Measurements from ENCODE around the gene FDXACB1. TPM values are rescaled to one million over a fixed set of nuclear protein-coding genes. Genes with fewer than 3 reads are reported as not detected.

Gene FDXACB1
- total RNA-seq, 4 donors from 2014 or later, result 1.1 to 2.3 (median 1.9) TPM

DNA sequence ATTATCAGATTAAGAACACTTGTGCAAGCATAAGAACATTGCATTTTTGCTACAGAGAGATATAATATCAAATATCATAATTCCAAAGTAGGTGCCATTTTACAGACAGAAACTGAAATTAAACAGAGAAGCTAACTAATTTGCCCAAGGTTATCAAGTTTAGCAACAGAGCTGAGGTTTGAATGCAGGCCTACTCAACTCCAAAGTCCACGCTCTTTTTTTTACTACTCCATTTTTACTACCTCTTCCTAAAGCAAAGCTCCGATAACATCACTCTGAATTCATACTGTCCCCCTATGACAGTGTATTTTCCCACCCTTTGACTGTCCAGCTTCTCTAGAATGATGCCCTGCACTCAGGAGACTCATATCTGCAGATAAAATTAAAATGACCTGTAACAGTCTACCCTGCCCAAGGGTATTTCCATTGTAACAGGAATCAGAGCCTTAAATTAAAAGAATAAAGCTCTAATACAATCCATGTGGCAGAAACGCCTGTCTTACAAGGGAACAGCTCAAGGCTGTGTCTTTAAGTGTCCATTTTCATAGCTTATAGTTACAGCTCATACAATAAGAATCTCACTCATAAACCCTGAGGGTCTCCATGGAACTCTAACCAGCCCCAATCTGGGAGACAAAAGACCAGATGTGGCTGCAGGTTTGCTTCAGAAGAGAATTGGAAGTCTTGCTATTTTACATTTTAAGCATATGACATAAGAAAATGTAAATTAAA is 44.4 kb downstream of the FDXACB1 start:
- TF ChIP-seq, protein P1, sequence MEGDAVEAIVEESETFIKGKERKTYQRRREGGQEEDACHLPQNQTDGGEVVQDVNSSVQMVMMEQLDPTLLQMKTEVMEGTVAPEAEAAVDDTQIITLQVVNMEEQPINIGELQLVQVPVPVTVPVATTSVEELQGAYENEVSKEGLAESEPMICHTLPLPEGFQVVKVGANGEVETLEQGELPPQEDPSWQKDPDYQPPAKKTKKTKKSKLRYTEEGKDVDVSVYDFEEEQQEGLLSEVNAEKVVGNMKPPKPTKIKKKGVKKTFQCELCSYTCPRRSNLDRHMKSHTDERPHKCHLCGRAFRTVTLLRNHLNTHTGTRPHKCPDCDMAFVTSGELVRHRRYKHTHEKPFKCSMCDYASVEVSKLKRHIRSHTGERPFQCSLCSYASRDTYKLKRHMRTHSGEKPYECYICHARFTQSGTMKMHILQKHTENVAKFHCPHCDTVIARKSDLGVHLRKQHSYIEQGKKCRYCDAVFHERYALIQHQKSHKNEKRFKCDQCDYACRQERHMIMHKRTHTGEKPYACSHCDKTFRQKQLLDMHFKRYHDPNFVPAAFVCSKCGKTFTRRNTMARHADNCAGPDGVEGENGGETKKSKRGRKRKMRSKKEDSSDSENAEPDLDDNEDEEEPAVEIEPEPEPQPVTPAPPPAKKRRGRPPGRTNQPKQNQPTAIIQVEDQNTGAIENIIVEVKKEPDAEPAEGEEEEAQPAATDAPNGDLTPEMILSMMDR (IDR thresholded peaks at IDR 0.05; ENCODE audit: low read depth), result no peak

DNA sequence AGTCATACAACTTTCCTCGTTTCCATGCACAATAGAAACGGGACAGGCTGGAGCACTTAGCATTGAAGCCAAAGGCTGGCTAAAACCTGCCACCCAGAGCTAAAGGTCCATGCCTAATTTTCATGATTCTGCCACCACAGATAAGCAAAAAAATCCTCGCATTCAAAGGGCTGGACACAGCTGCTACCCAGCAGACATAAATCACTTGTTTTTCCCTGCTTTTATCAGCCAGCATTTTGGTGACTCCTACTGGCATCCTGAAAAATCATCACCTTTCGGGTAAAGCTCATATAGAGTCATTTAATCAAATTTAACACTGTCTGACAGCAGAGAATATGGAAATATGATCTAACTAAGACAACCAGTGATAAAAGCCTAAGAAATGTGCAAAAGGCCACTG is 45.4 kb downstream of the FDXACB1 start:
- TF ChIP-seq, protein P1 (IDR thresholded peaks at IDR 0.05; ENCODE audit: low read depth), result no peak

DNA sequence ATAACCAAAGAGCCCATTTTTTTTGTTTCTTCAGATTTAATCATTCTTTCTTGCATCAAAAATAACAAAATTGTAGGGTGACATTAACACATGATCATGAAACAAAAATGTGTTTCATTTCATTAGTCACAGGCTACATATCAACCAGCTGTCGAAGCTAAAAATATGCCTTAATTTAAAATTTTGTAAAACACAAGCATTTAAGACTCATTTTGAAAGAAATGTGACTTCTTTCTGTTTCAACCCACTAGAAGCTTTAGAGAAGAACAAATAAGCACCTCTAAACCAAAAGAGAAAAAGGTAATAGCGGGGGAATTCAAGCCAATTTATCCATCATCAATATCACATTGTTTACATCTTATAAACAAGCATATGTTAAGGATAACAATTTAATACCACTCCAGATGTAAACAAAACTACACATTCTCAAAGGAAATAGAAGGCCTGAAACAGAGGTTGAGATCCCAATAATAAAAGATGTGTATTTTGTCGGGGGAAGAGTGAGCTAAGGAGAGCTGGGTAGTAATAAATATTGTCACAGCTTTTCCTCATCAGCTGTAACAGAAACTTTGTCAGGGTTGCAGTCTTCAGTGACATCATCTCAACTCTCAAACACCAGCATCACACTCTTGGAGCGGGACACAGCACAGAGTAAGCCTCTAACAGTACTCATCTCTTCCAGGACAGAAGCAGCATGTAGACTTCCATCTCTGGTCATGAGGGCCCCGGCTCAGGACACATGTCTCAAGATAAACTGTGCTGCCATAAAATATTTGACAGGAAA is 49.6 kb downstream of the FDXACB1 start:
- TF ChIP-seq, protein P1 (IDR thresholded peaks at IDR 0.05; ENCODE audit: low read depth), result no peak

DNA sequence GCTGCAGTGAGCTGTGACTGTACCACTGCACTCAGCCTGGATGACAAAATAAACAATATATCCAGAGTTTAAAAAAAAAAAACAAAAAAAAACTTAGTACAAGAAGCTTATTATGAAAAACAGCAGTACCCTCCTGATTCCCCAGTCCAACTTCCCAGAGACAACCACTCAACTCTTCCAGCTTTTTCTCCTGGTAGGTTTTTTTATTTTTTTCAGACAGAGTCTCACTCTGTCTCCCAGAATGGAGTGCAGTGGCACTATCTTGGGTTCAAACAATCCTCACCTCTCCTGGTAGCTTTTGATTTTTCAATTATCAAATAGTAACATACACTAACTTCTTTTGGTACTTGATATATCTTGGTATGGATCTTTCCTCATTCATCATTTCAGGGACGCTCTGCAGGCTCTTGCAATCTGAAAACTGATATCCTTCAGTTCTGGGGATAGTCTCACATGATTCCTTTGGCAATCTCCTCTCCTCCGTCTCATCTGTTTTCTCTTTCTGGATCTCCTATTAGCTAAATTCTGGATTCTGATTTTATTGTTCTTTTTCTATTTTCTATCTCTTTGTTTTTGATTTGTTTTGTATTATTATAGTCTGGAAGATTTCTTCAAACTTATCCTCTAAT is 52.5 kb downstream of the FDXACB1 start:
- TF ChIP-seq, protein P1 (IDR thresholded peaks at IDR 0.05; ENCODE audit: low read depth), result no peak

Small RNAs within 50 kb of the gene (small RNA-seq; reads per million reads assigned to genes)
- gene C11orf52, result not detected
- not detected for gene GNG5P3
- not detected for gene RNA5SP351
- not detected for gene RPL37AP8

Other genes with a start within 250 kb of the FDXACB1 start
- gene PPP2R1B, start 112.8 kb downstream of the FDXACB1 start, total RNA-seq, result 100 to 1,000 TPM in 1 of 4 donors, 10 to 100 TPM in 3; 35.8 to 146 (median 67.8) TPM
- gene ALG9, start 7.6 kb downstream of the FDXACB1 start, total RNA-seq, result 10 to 100 TPM; 29.3 to 75.5 (median 49.0) TPM
- gene CFAP68, start 376 bp upstream of the FDXACB1 start, total RNA-seq, result 10 to 100 TPM; 19.4 to 30.9 (median 24.6) TPM
- 1,000 to 10,000 TPM in 1 of 4 donors, 100 to 1,000 TPM in 3; 295 to 1,416 (median 399) TPM for gene CRYAB, start 32.6 kb upstream of the FDXACB1 start, total RNA-seq
- 1 to 10 TPM; 1.4 to 3.6 (median 2.4) TPM for gene HSPB2, start 33.6 kb upstream of the FDXACB1 start, total RNA-seq
- gene C11orf52, start 39.7 kb upstream of the FDXACB1 start, total RNA-seq, result 1 to 10 TPM in 3 of 4 donors, not detected in 1; 3.5 to 7.5 (median 4.1) TPM
- gene DIXDC1, start 58.2 kb upstream of the FDXACB1 start, total RNA-seq, result 10 to 100 TPM; 29.6 to 71.8 (median 56.5) TPM
- gene DLAT, start 146.2 kb upstream of the FDXACB1 start, total RNA-seq, result 10 to 100 TPM; 24.1 to 51.0 (median 28.6) TPM
- gene PIH1D2, start 194.9 kb upstream of the FDXACB1 start, total RNA-seq, result 10 to 100 TPM in 1 of 4 donors, 1 to 10 TPM in 3; 1.3 to 10.4 (median 3.3) TPM
- 10 to 100 TPM; 15.0 to 18.5 (median 18.0) TPM for gene NKAPD1, start 195.1 kb upstream of the FDXACB1 start, total RNA-seq
- 10 to 100 TPM; 30.9 to 56.6 (median 48.0) TPM for gene TIMM8B, start 207.6 kb upstream of the FDXACB1 start, total RNA-seq
- 100 to 1,000 TPM in 2 of 4 donors, 10 to 100 TPM in 2; 73.8 to 153 (median 103) TPM for gene SDHD, start 207.7 kb upstream of the FDXACB1 start, total RNA-seq